IMR-90 (cell line): ENCODE data around the gene SCGB1C2. TPM values are rescaled to one million over a fixed set of nuclear protein-coding genes. Genes with fewer than 3 reads are reported as not detected.

ENCODE experiments used
- ATAC-seq: fragments of 200-7000 bp; cut with Tn5 transposase; 2 replicates; pipeline ENCODE4 v1.9.1; 2020; ENCODE audit warnings: low read depth, mild to moderate bottlenecking, moderate library complexity
- BruUV-seq: library from RNA; stranded (reverse); fragments of 400-500 nt; replicated peaks from 2 replicates; lab custom pipeline; 2021; lab: Mats Ljungman, UMichigan
- CTCF ChIA-PET: fragments of 300-600 bp; formaldehyde crosslinking; extraction: SDS; loops from one replicate; lab custom pipeline; 2021; ENCODE audit warnings: antibody characterized with exemption; lab: Yijun Ruan, JAX
- POLR2A ChIA-PET: fragments of 300-600 bp; sonication (Branson Sonifier 250); formaldehyde crosslinking; loops from one replicate; lab custom pipeline; 2022; ENCODE audit warnings: antibody characterized with exemption; ENCODE audit not compliant: unreplicated experiment; lab: Charles Lee
- DNase-seq: peaks from one replicate; pipeline ENCODE4 v3.0.0; 2013
- H2AFZ ChIP-seq: replicated peaks from 2 replicates; pipeline ENCODE3; 2013; ENCODE audit warnings: low read length, mild to moderate bottlenecking; ENCODE audit not compliant: poor library complexity
- H2AK5ac ChIP-seq: 2 replicates; pipeline ENCODE4 v1.6.1; 2013; ENCODE audit warnings: low read depth, low read length, inconsistent platforms
- H2AK9ac ChIP-seq: replicated peaks from 2 replicates; pipeline ENCODE3; 2013; ENCODE audit warnings: mild to moderate bottlenecking, low read depth, low read length, moderate library complexity; ENCODE audit not compliant: poor library complexity
- H2BK120ac ChIP-seq: 2 replicates; pipeline ENCODE4 v1.6.1; 2013; ENCODE audit warnings: low read depth, low read length, inconsistent platforms
- H2BK15ac ChIP-seq: 3 replicates; pipeline ENCODE4 v1.6.1; 2013; ENCODE audit warnings: low read depth, low read length, inconsistent platforms
- H2BK20ac ChIP-seq: 2 replicates; pipeline ENCODE4 v1.6.1; 2013; ENCODE audit warnings: low read depth, mild to moderate bottlenecking, inconsistent platforms, low read length, moderate library complexity
- H2BK5ac ChIP-seq: 2 replicates; pipeline ENCODE4 v1.6.1; 2013; ENCODE audit warnings: mild to moderate bottlenecking, low read depth, low read length, inconsistent platforms; ENCODE audit not compliant: poor library complexity, severe bottlenecking
- H3K14ac ChIP-seq: replicated peaks from 2 replicates; pipeline ENCODE4 v1.6.1; 2013; ENCODE audit warnings: low read depth, low read length, inconsistent platforms
- H3K18ac ChIP-seq: 2 replicates; pipeline ENCODE4 v1.6.1; 2013; ENCODE audit warnings: low read depth, low read length, control low read depth
- H3K23ac ChIP-seq: 2 replicates; pipeline ENCODE4 v1.6.1; 2013; ENCODE audit warnings: low read depth, low read length, inconsistent platforms
- H3K27ac ChIP-seq: 2 replicates; pipeline ENCODE4 v1.5.1; 2013; ENCODE audit warnings: mild to moderate bottlenecking, control low read depth, low read length; ENCODE audit not compliant: insufficient read depth
- H3K27me3 ChIP-seq: 2 replicates; pipeline ENCODE4 v1.6.1; 2013; ENCODE audit warnings: low read length; ENCODE audit not compliant: control insufficient read depth, insufficient read depth
- H3K36me3 ChIP-seq: 2 replicates; pipeline ENCODE4 v1.6.1; 2013; ENCODE audit warnings: low read length, mixed read lengths; ENCODE audit not compliant: control insufficient read depth, insufficient read depth
- H3K4ac ChIP-seq: 2 replicates; pipeline ENCODE4 v1.6.1; 2013; ENCODE audit warnings: low read depth, low read length, inconsistent platforms
- H3K4me1 ChIP-seq: 2 replicates; pipeline ENCODE4 v1.6.1; 2013; ENCODE audit warnings: low read length, mixed read lengths; ENCODE audit not compliant: control insufficient read depth, insufficient read depth
- H3K4me2 ChIP-seq: 2 replicates; pipeline ENCODE4 v1.6.1; 2013; ENCODE audit warnings: low read depth, mild to moderate bottlenecking, control low read depth, low read length, moderate library complexity
- H3K4me3 ChIP-seq: 2 replicates; pipeline ENCODE4 v1.5.1; 2013; ENCODE audit warnings: low read depth, mild to moderate bottlenecking, control low read depth, low read length, moderate library complexity; ENCODE audit not compliant: insufficient read depth
- H3K56ac ChIP-seq: 2 replicates; pipeline ENCODE4 v1.6.1; 2013; ENCODE audit warnings: low read length, inconsistent platforms; ENCODE audit not compliant: insufficient read depth; ENCODE audit errors: extremely low read depth
- H3K79me1 ChIP-seq, 2 experiments: 2 replicates each; pipeline ENCODE4 v1.6.1; 2013; ENCODE audit warnings: low read length in 2 of 2, inconsistent platforms in 1 of 2, low read depth in 1 of 2
- H3K9ac ChIP-seq: 2 replicates; pipeline ENCODE4 v1.6.1; 2013; ENCODE audit warnings: low read depth, low read length, control low read depth
- H3K9me1 ChIP-seq: 2 replicates; pipeline ENCODE4 v1.6.1; 2013; ENCODE audit warnings: low read length, inconsistent platforms; ENCODE audit not compliant: insufficient read depth
- H3K9me3 ChIP-seq: 2 replicates; pipeline ENCODE4 v1.6.1; 2013; ENCODE audit warnings: low read length; ENCODE audit not compliant: control insufficient read depth, insufficient read depth
- H4K20me1 ChIP-seq: 2 replicates; pipeline ENCODE4 v1.6.1; 2013; ENCODE audit warnings: low read length, inconsistent platforms; ENCODE audit not compliant: insufficient read depth
- H4K5ac ChIP-seq: 2 replicates; pipeline ENCODE4 v1.6.1; 2013; ENCODE audit warnings: mild to moderate bottlenecking, low read depth, low read length, control low read depth
- H4K8ac ChIP-seq, 2 experiments: 2 replicates each; pipeline ENCODE4 v1.6.1; 2013; ENCODE audit warnings: low read depth in 2 of 2, low read length in 2 of 2, control low read depth in 1 of 2, inconsistent platforms in 1 of 2
- H4K91ac ChIP-seq: 2 replicates; pipeline ENCODE4 v1.6.1; 2013; ENCODE audit warnings: low read depth, low read length, inconsistent platforms; ENCODE audit not compliant: insufficient read depth
- BHLHE40 ChIP-seq: fragments of 150-350 bp; IDR thresholded peaks from 2 replicates; pipeline ENCODE4 v1.6.1; 2016; ENCODE audit warnings: mild to moderate bottlenecking, low read depth, low read length
- CEBPB ChIP-seq: IDR thresholded peaks from 2 replicates; pipeline ENCODE4 v1.6.1; 2012; ENCODE audit warnings: low read depth, low read length, improper control_type of control experiment
- CHD1 ChIP-seq: IDR thresholded peaks from 2 replicates; pipeline ENCODE4 v1.6.1; 2012; ENCODE audit warnings: low read depth, low read length, improper control_type of control experiment
- MAFK ChIP-seq: IDR thresholded peaks from 2 replicates; pipeline ENCODE4 v1.6.1; 2012; ENCODE audit warnings: low read depth, low read length, improper control_type of control experiment
- MAZ ChIP-seq: IDR thresholded peaks from 2 replicates; pipeline ENCODE4 v1.6.1; 2012; ENCODE audit warnings: low read depth, mild to moderate bottlenecking, low read length, improper control_type of control experiment, moderate library complexity, borderline replicate concordance
- MXI1 ChIP-seq: IDR thresholded peaks from 2 replicates; pipeline ENCODE4 v1.6.1; 2012; ENCODE audit warnings: low read depth, mild to moderate bottlenecking, low read length, moderate library complexity, borderline replicate concordance
- POLR2A ChIP-seq: IDR thresholded peaks from 2 replicates; pipeline ENCODE4 v1.6.1; 2012; ENCODE audit warnings: mild to moderate bottlenecking, low read depth, low read length
- RAD21 ChIP-seq: IDR thresholded peaks from 2 replicates; pipeline ENCODE4 v1.6.1; 2012; ENCODE audit warnings: low read length, improper control_type of control experiment
- RCOR1 ChIP-seq: IDR thresholded peaks from 2 replicates; pipeline ENCODE4 v1.6.1; 2012; ENCODE audit warnings: mild to moderate bottlenecking, low read length, improper control_type of control experiment; ENCODE audit not compliant: insufficient replicate concordance
- RFX5 ChIP-seq: IDR thresholded peaks from 2 replicates; pipeline ENCODE4 v1.8.0; 2012; ENCODE audit warnings: low read depth, mild to moderate bottlenecking, low read length, moderate library complexity
- SMC3 ChIP-seq: fragments of 150-350 bp; IDR thresholded peaks from 2 replicates; pipeline ENCODE4 v1.6.1; 2016; ENCODE audit warnings: low read depth, mild to moderate bottlenecking, antibody characterized with exemption, low read length, moderate library complexity
- USF2 ChIP-seq: fragments of 150-350 bp; IDR thresholded peaks from 2 replicates; pipeline ENCODE4 v1.6.1; 2017; ENCODE audit warnings: mild to moderate bottlenecking, antibody characterized with exemption, low read length, low read depth
- WGBS, 2 experiments: methylation state at CpG; one replicate each; pipeline versions ENCODE4 v1.1.5 to v1.1.7; 2013; ENCODE audit warnings: missing lambda C conversion rate in 2 of 2; ENCODE audit not compliant: insufficient read length in 1 of 2; ENCODE audit errors: extremely low coverage in 2 of 2; 5-methylcytosine and 5-hydroxymethylcytosine counted together
- dilution Hi-C: fragments of 300-500 bp; cut with HindIII; formaldehyde crosslinking; loops from one replicate; pipeline ENCODE4 v1.14.3; 2018; ENCODE audit warnings: low sequenced_read_pairs; ENCODE audit not compliant: unreplicated experiment
- in situ Hi-C: fragments of 300-500 bp; cut with MboI; formaldehyde crosslinking; loops from 3 replicates; pipeline ENCODE4 v1.14.3; 2019; ENCODE audit warnings: low sequenced_read_pairs, inconsistent platforms, mixed read lengths
- intact Hi-C: fragments of 100-400 bp; cut with micrococcal nuclease; formaldehyde crosslinking; loops from 2 replicates; pipeline ENCODE4 v1.10.0; 2022
- polyA plus RNA-seq, 3 experiments: library from polyadenylated mRNA; depleted of rRNA; stranded (reverse); fragments of >200 nt; gene quantifications; 2 replicates each; pipeline ENCODE4 v1.2.3, GENCODE V29; 2012; ENCODE audit warnings: low replicate concordance in 1 of 3
- total RNA-seq: library from RNA; depleted of rRNA; stranded (reverse); fragments of >200 nt; gene quantifications from 2 replicates; pipeline ENCODE4 v1.2.3, GENCODE V29; 2012
- TF ChIP-seq, protein P1 (sequence below): fragments of 150-350 bp; IDR thresholded peaks from 2 replicates; pipeline ENCODE4 v1.6.1; 2016; ENCODE audit warnings: low read depth, mild to moderate bottlenecking, low read length, moderate library complexity, borderline replicate concordance
- TF ChIP-seq, protein P2 (sequence below): conservative IDR thresholded peaks from 2 replicates; pipeline ENCODE4 v1.5.1; 2012; ENCODE audit warnings: mild to moderate bottlenecking, low read depth, low read length, improper control_type of control experiment

Gene SCGB1C2
- total and polyA plus RNA-seq, 2 of the 4 experiments (the other 2 are of a cell fraction) = not detected

DNA sequence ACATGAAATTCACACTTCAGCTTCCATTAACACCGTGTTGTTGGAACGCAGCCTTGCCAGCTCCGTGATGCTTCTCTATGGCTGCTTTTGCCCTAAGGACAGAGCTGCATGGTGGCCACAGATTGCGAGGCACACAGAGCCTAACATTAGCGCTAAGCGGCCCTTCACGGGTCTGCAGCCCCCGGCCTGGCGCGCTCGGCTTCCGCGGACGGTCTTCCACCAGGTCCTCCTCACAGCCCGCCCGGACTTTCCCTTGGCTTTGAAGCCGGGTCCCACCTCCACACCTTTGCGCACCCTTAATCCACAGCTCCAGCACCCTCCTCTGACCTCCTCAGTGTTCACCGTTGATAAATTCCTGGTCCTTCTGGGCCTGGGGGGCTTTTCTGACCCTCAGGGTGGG, 19.6 kb downstream of the SCGB1C2 start:
- no peak for DNase-seq
- Histone ChIP-seq H3K4me2 (no peak overlapping the region), H3K4me3 (no peak overlapping the region), H3K36me3 (no peaks in the 10 kb centered on the region; the same call in 1 of the 2 replicates), H3K56ac (no peak overlapping the region), H3K27me3 (peaks cover 17% of the 10 kb centered on the region), H3K23ac (no peak overlapping the region), H2BK20ac (no peak overlapping the region), H2BK5ac (no peak overlapping the region), H3K9ac (no peak overlapping the region), H2AK9ac (no peak overlapping the region), H4K5ac (no peak overlapping the region), H3K27ac (no peak overlapping the region), H2AK5ac (no peak overlapping the region), H3K4ac (no peak overlapping the region), H3K4me1 (peaks cover 2% of the 10 kb centered on the region; the same call in 1 of the 2 replicates), H3K9me3 (no peaks in the 10 kb centered on the region), H3K14ac (no peak overlapping the region), H3K9me1 (no peaks in the 10 kb centered on the region), H2BK120ac (no peak overlapping the region), H3K79me1 (no peaks in the 10 kb centered on the region), H3K18ac (no peak overlapping the region), H4K91ac (no peak overlapping the region), H2BK15ac (no peak overlapping the region), H4K20me1 (no peaks in the 10 kb centered on the region), H4K8ac (no peak overlapping the region), H2AFZ (no peak overlapping the region)
- 83% methylated on average over 12 of the region's 19 CpGs; no CpG with 5 or more reads in 1 of the 2 experiments for WGBS, 2 experiments
- in situ Hi-C loops = no loop called here
- ChIA-PET CTCF (no interaction called here), POLR2A (no interaction called here)
- intact Hi-C loops = no loop called here
- ATAC-seq = no peak
- TF ChIP-seq RFX5 = no peak
- TF ChIP-seq RAD21 = no peak
- TF ChIP-seq CEBPB = no peak
- TF ChIP-seq MXI1 = no peak
- TF ChIP-seq RCOR1 = no peak
- TF ChIP-seq, protein P1, sequence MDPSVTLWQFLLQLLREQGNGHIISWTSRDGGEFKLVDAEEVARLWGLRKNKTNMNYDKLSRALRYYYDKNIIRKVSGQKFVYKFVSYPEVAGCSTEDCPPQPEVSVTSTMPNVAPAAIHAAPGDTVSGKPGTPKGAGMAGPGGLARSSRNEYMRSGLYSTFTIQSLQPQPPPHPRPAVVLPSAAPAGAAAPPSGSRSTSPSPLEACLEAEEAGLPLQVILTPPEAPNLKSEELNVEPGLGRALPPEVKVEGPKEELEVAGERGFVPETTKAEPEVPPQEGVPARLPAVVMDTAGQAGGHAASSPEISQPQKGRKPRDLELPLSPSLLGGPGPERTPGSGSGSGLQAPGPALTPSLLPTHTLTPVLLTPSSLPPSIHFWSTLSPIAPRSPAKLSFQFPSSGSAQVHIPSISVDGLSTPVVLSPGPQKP = no peak
- TF ChIP-seq MAZ = no peak
- no peak for TF ChIP-seq POLR2A
- no peak for TF ChIP-seq SMC3
- TF ChIP-seq MAFK = no peak
- TF ChIP-seq USF2 = no peak
- TF ChIP-seq, protein P2, sequence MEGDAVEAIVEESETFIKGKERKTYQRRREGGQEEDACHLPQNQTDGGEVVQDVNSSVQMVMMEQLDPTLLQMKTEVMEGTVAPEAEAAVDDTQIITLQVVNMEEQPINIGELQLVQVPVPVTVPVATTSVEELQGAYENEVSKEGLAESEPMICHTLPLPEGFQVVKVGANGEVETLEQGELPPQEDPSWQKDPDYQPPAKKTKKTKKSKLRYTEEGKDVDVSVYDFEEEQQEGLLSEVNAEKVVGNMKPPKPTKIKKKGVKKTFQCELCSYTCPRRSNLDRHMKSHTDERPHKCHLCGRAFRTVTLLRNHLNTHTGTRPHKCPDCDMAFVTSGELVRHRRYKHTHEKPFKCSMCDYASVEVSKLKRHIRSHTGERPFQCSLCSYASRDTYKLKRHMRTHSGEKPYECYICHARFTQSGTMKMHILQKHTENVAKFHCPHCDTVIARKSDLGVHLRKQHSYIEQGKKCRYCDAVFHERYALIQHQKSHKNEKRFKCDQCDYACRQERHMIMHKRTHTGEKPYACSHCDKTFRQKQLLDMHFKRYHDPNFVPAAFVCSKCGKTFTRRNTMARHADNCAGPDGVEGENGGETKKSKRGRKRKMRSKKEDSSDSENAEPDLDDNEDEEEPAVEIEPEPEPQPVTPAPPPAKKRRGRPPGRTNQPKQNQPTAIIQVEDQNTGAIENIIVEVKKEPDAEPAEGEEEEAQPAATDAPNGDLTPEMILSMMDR = no peak
- TF ChIP-seq BHLHE40 = no peak
- TF ChIP-seq CHD1 = no peak
- no TSS peak for BruUV-seq
- dilution Hi-C loops = no loop called here
